Natural killer cell (primary cell): ENCODE results near the gene TPI1. TPM values are rescaled to one million over a fixed set of nuclear protein-coding genes. Genes with fewer than 3 reads are reported as not detected.

Experiments
- ATAC-seq, 3 donors: fragments of 150-1000 bp in 2 of 3; fragments of 200-7000 bp in 1 of 3; cut with Tn5 transposase; 1 replicate in 1 of 3; 2 replicates in 2 of 3; pipeline ENCODE4 v1.10.0; 2021; ENCODE audit warnings: mild to moderate bottlenecking in 2 of 3, moderate library complexity in 2 of 3
- DNase-seq, 2 donors: peaks; one replicate each; pipeline versions ENCODE4 v3.0.0 to v3.0.0-alpha.2; 2013 to 2021; ENCODE audit warnings: mixed read lengths in 1 of 2
- H3K27ac ChIP-seq: one replicate; pipeline ENCODE4 v1.5.1; 2013; ENCODE audit warnings: mild to moderate bottlenecking, low read length
- H3K27me3 ChIP-seq: one replicate; pipeline ENCODE4 v1.6.1; 2013; ENCODE audit warnings: low read length; ENCODE audit not compliant: control insufficient read depth, insufficient read depth
- H3K36me3 ChIP-seq: one replicate; pipeline ENCODE4 v1.6.1; 2013; ENCODE audit warnings: low read length; ENCODE audit not compliant: control insufficient read depth, insufficient read depth
- H3K4me1 ChIP-seq: one replicate; pipeline ENCODE4 v1.6.1; 2013; ENCODE audit warnings: low read length; ENCODE audit not compliant: control insufficient read depth, insufficient read depth
- H3K4me3 ChIP-seq: one replicate; pipeline ENCODE4 v1.5.1; 2013; ENCODE audit warnings: low read length
- H3K9me3 ChIP-seq: one replicate; pipeline ENCODE4 v1.6.1; 2013; ENCODE audit warnings: low read length; ENCODE audit not compliant: control insufficient read depth, insufficient read depth
- H3K27ac Mint-ChIP-seq, 2 donors: one replicate each; pipeline ENCODE4 v1.8.0; 2022; ENCODE audit warnings: mild to moderate bottlenecking in 2 of 2, mixed read lengths in 2 of 2, moderate library complexity in 1 of 2
- H3K27me3 Mint-ChIP-seq, 2 donors: one replicate each; pipeline ENCODE4 v1.8.0; 2022; ENCODE audit warnings: low read depth in 2 of 2, mixed read lengths in 2 of 2
- H3K36me3 Mint-ChIP-seq: one replicate; pipeline ENCODE4 v1.8.0; 2022; ENCODE audit warnings: mixed read lengths
- H3K4me1 Mint-ChIP-seq, 2 donors: one replicate each; pipeline ENCODE4 v1.8.0; 2022; ENCODE audit warnings: mixed read lengths in 2 of 2
- H3K4me3 Mint-ChIP-seq: one replicate; pipeline ENCODE4 v1.8.0; 2022; ENCODE audit warnings: mild to moderate bottlenecking, moderate library complexity, mixed read lengths
- H3K9me3 Mint-ChIP-seq, 2 donors: one replicate each; pipeline ENCODE4 v1.8.0; 2022; ENCODE audit warnings: mixed read lengths in 2 of 2
- CTCF ChIP-seq: fragments of 200-600 bp; IDR thresholded peaks from one replicate; pipeline ENCODE4 v1.8.0; 2022; ENCODE audit warnings: antibody characterized with exemption
- WGBS: methylation state at CpG from one replicate; pipeline ENCODE4 v1.1.7; 2013; ENCODE audit warnings: missing lambda C conversion rate; ENCODE audit not compliant: insufficient coverage; 5-methylcytosine and 5-hydroxymethylcytosine counted together
- intact Hi-C: fragments of 100-400 bp; cut with micrococcal nuclease; formaldehyde crosslinking; loops from one replicate; pipeline ENCODE4 v1.14.2; 2022
- total RNA-seq, 4 donors: library from RNA; stranded (reverse); fragments of 120-200 nt in 1 of 4; gene quantifications; one replicate each; pipeline versions ENCODE4 v1.2.3 to v1.2.4, GENCODE V29; 2013 to 2022

The TPI1 gene
- total RNA-seq, 3 donors from 2014 or later (not counting 1 experiment from before 2014, with no cell fraction given): 167 to 196 (median 189) TPM

- intact Hi-C loops: no loop called here
- H3K27me3 ChIP-seq: no peaks in the 10 kb centered on the region
- WGBS: 96% methylated on average over 4 of the region's 4 CpGs
Measured at GRCh38 chr12:6842075-6842474, 25.3 kb upstream of the TPI1 start.

GRCh38 chr12:6843118-6843902, 24.0 kb upstream of the TPI1 start:
- no peaks in the 10 kb centered on the region for H3K9me3 Mint-ChIP-seq
- no peaks in the 10 kb centered on the region for H3K36me3 ChIP-seq
- intact Hi-C loops: no loop called here
- H3K4me1 Mint-ChIP-seq: no peaks in the 10 kb centered on the region
- no peak overlapping the region for H3K27ac ChIP-seq
- H3K4me3 Mint-ChIP-seq: no peak overlapping the region
- no peak for ATAC-seq
- DNase-seq: no peak
- 90% methylated on average over 16 of the region's 16 CpGs for WGBS
- TF ChIP-seq CTCF: no peak
- no peaks in the 10 kb centered on the region for H3K9me3 ChIP-seq
- H3K4me1 ChIP-seq: no peaks in the 10 kb centered on the region
- no peaks in the 10 kb centered on the region for H3K27me3 Mint-ChIP-seq
- H3K36me3 Mint-ChIP-seq: no peaks in the 10 kb centered on the region
- no peaks in the 10 kb centered on the region for H3K27me3 ChIP-seq
- no peak overlapping the region for H3K4me3 ChIP-seq
- no peak overlapping the region for H3K27ac Mint-ChIP-seq

More at GRCh38 chr12:6842075-6842474, 25.3 kb upstream of the TPI1 start:
- Mint-ChIP-seq H3K27me3 (no peaks in the 10 kb centered on the region), H3K4me1 (no peaks in the 10 kb centered on the region), H3K36me3 (no peaks in the 10 kb centered on the region), H3K27ac (no peak overlapping the region), H3K9me3 (no peaks in the 10 kb centered on the region), H3K4me3 (no peak overlapping the region)
- no peak for ATAC-seq
- H3K9me3 ChIP-seq: no peaks in the 10 kb centered on the region
- H3K36me3 ChIP-seq: no peaks in the 10 kb centered on the region
- TF ChIP-seq CTCF: no peak
- no peaks in the 10 kb centered on the region for H3K4me1 ChIP-seq
- no peak overlapping the region for H3K4me3 ChIP-seq
- no peak for DNase-seq
- no peak overlapping the region for H3K27ac ChIP-seq

GRCh38 chr12:6845395-6845794, 21.9 kb upstream of the TPI1 start:
- Mint-ChIP-seq H3K4me3 (no peak overlapping the region), H3K27me3 (no peaks in the 10 kb centered on the region), H3K36me3 (no peaks in the 10 kb centered on the region), H3K9me3 (no peaks in the 10 kb centered on the region), H3K4me1 (peaks cover 0 to 10% of the 10 kb centered on the region in 2 donors), H3K27ac (no peak overlapping the region)
- no peak overlapping the region for H3K27ac ChIP-seq
- no peak overlapping the region for H3K4me3 ChIP-seq
- ATAC-seq (no peak), DNase-seq (no peak)
- no peaks in the 10 kb centered on the region for H3K9me3 ChIP-seq
- WGBS: 94% methylated on average over 17 of the region's 17 CpGs
- no peaks in the 10 kb centered on the region for H3K36me3 ChIP-seq
- H3K4me1 ChIP-seq: peaks cover 4% of the 10 kb centered on the region
- H3K27me3 ChIP-seq: no peaks in the 10 kb centered on the region
- intact Hi-C loops: no loop called here
- TF ChIP-seq CTCF: no peak
